HK-2 (cell line): ENCODE data around the gene PLA2G4D.

Source experiments
- DNase-seq: peaks from one replicate; pipeline ENCODE4 v3.0.0-alpha.2; 2018; ENCODE audit not compliant: unreplicated experiment

The PLA2G4D gene

GRCh38 chr15:42071717-42072116, 22.6 kb downstream of the PLA2G4D start:
- no peak for DNase-seq

DNA sequence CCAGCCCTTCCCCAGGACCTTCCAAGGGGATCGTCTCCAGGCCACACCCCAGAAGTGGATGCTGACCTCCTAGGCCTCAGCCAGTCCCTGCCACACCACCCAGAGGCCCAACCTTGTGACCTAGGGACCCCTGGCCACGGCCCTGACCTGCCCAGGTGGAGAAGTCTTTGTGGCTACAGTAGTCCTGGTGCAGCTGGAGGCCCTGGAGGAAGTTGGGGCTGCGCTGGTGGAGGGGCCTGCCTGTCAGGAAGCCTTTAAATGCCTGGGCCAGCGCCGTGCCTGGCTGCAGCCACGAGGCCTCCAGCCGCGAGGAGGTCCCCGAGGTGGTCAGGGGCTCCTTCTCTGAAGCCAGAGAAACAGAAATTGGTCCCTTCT, 23.4 kb downstream of the PLA2G4D start:
- DNase-seq = no peak

GRCh38 chr15:42070279-42070975, 23.9 kb downstream of the PLA2G4D start:
- DNase-seq = no peak

GRCh38 chr15:42069496-42070278, 24.7 kb downstream of the PLA2G4D start:
- no peak for DNase-seq

DNA sequence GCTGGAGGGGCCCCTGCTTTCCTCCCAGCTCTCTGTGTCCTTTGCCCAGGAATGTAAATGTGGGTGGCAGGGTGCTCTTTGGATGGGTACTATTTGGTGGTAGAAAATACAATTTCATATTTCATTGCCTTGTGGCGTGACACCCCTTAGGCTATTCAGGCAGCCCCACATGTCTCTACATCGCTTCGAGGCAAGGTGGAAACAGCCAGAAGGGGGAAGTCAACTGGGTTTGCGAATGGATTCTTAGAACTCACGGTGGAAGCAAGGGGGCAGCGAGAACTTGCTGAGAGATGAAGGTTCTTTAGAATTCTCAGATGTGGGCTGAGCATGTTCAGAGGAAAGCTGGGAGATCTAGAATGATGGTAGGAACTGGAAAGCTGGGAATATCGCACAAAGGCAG, 25.3 kb downstream of the PLA2G4D start:
- DNase-seq = no peak

GRCh38 chr15:42068601-42069000, 25.8 kb downstream of the PLA2G4D start:
- no peak for DNase-seq

- no peak for DNase-seq
These were observed 27.5 kb downstream of the PLA2G4D start for GRCh38 chr15:42066764-42067415.

- DNase-seq = no peak
These were observed 28.9 kb downstream of the PLA2G4D start for GRCh38 chr15:42065468-42065867.

- no peak for DNase-seq
These were observed 29.3 kb downstream of the PLA2G4D start for GRCh38 chr15:42065033-42065432.

GRCh38 chr15:42064271-42064670, 30.1 kb downstream of the PLA2G4D start:
- no peak for DNase-seq

- DNase-seq = no peak
These were observed 31.1 kb downstream of the PLA2G4D start for GRCh38 chr15:42063122-42063848.

DNA sequence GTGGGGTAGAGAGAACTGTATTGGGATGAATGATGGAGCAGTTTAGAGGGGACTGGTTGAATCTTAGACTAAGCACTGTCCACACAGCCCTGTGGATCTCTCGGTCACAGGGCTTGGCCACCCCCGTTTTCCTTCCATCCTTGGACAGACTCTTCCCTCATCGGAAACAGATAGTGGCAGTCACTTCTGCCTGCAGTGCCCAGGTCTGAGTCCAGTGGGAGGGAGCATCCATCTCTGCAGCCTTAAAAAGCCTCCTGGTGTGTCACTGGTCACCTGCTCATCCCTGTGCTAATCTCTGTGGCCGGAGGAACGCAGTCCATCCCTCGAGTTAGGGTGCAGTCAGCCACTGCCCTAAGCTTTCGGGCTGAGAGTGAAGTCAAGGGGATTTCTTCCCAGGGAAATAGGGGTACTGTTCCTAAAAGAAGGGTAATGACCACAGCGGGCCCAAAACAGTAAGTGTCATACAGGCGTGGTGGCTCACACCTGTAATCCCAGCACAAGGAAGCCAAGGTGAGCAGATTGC, 32.0 kb downstream of the PLA2G4D start:
- DNase-seq = no peak

DNA sequence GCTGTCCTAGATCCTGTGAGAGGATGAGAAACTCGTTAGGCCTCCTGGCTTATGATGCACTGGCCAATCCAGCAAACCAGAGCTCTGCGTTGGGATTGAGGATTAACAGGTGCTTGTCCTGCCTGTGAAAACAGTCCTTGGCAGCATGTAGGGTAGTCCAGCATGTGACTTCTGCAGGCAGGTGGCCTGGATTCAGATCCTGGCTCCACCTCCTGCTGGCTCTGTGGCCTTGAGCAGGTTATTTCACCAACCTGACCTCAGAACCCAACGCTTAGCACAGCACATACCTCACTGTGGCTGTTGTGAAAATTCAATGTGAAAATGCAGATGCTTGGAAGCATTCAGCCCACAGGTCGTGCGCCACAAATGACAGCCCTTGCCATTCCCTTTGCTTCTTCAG, 33.6 kb downstream of the PLA2G4D start:
- no peak for DNase-seq

DNA sequence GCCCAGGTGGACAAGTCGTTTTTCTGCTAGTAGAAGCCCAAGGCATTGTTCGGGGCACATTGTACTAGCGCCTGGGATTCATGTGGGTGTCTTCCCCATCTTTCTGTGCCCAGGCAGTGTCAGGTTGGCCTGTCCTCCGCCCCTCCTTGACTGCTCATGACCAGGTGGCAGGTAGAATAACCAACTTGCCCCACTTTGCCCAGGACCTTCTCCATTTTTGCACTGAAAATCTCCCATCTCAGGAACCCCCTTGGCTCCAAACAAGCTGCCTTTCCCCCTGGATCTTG, 33.9 kb downstream of the PLA2G4D start:
- no peak for DNase-seq

GRCh38 chr15:42059661-42060476, 34.5 kb downstream of the PLA2G4D start:
- peak; percentile 43 for DNase-seq

- DNase-seq = no peak
These were observed 35.6 kb downstream of the PLA2G4D start for GRCh38 chr15:42058791-42059190.

- DNase-seq = no peak
These were observed 36.3 kb downstream of the PLA2G4D start for GRCh38 chr15:42057799-42058646.

GRCh38 chr15:42056934-42057798, 37.2 kb downstream of the PLA2G4D start:
- DNase-seq = peak; percentile 47

GRCh38 chr15:42053914-42054313, 40.4 kb downstream of the PLA2G4D start:
- DNase-seq = no peak
